Measurements from ENCODE around the gene RPP14.

RPP14 gene

GRCh38 chr3:58351920-58352319, 45.9 kb downstream of the RPP14 start:
- Histone ChIP-seq H3K27me3 (replicated peaks) (no peaks in the 10 kb centered on the region), H3K4me3 (ENCODE audit: low read depth, low read length) (no peak overlapping the region), H3K36me3 (replicated peaks) (no peaks in the 10 kb centered on the region), H3K27ac (no peak overlapping the region)
- DNase-seq: no peak
- no peak for TF ChIP-seq CTCF (IDR thresholded peaks at IDR 0.05; ENCODE audit: low read depth, low read length, missing control alignments)
- in situ Hi-C loops (cut with HindIII; ENCODE audit: low pct_ligation_motif_present, low sequenced_read_pairs): no loop called here

GRCh38 chr3:58352626-58353025, 46.6 kb downstream of the RPP14 start:
- in situ Hi-C loops (cut with HindIII; ENCODE audit: low pct_ligation_motif_present, low sequenced_read_pairs): no loop called here
- TF ChIP-seq CTCF (IDR thresholded peaks at IDR 0.05; ENCODE audit: low read depth, low read length, missing control alignments): no peak
- DNase-seq: no peak
- H3K36me3 ChIP-seq (replicated peaks): no peaks in the 10 kb centered on the region
- H3K4me3 ChIP-seq (ENCODE audit: low read depth, low read length): no peak overlapping the region
- H3K27ac ChIP-seq: no peak overlapping the region
- no peaks in the 10 kb centered on the region for H3K27me3 ChIP-seq (replicated peaks)

- no peaks in the 10 kb centered on the region for H3K27me3 ChIP-seq (replicated peaks)
- no peak overlapping the region for H3K4me3 ChIP-seq (ENCODE audit: low read depth, low read length)
- in situ Hi-C loops (cut with HindIII; ENCODE audit: low pct_ligation_motif_present, low sequenced_read_pairs): no loop called here
- no peak overlapping the region for H3K27ac ChIP-seq
- no peaks in the 10 kb centered on the region for H3K36me3 ChIP-seq (replicated peaks)
- TF ChIP-seq CTCF (IDR thresholded peaks at IDR 0.05; ENCODE audit: low read depth, low read length, missing control alignments): peak; percentile 33
- no peak for DNase-seq
Measured at GRCh38 chr3:58353722-58354553, 47.9 kb downstream of the RPP14 start.

- Histone ChIP-seq H3K27ac (no peak overlapping the region), H3K27me3 (replicated peaks) (no peaks in the 10 kb centered on the region), H3K36me3 (replicated peaks) (no peaks in the 10 kb centered on the region), H3K4me3 (ENCODE audit: low read depth, low read length) (no peak overlapping the region)
- no peak for DNase-seq
- in situ Hi-C loops (cut with HindIII; ENCODE audit: low pct_ligation_motif_present, low sequenced_read_pairs): no loop called here
- no peak for TF ChIP-seq CTCF (IDR thresholded peaks at IDR 0.05; ENCODE audit: low read depth, low read length, missing control alignments)
Measured at GRCh38 chr3:58355179-58355578, 49.1 kb downstream of the RPP14 start.

- in situ Hi-C loops (cut with HindIII; ENCODE audit: low pct_ligation_motif_present, low sequenced_read_pairs): no loop called here
- H3K4me3 ChIP-seq (ENCODE audit: low read depth, low read length): no peak overlapping the region
- DNase-seq: no peak
Measured at GRCh38 chr3:58356054-58356453, 50.0 kb downstream of the RPP14 start.

More at GRCh38 chr3:58356054-58356453, 50.0 kb downstream of the RPP14 start:
- Histone ChIP-seq H3K27me3 (replicated peaks) (no peaks in the 10 kb centered on the region), H3K27ac (no peak overlapping the region), H3K36me3 (replicated peaks) (no peaks in the 10 kb centered on the region)
- TF ChIP-seq CTCF (IDR thresholded peaks at IDR 0.05; ENCODE audit: low read depth, low read length, missing control alignments): no peak
